Measurements from ENCODE around the gene RAP1B.

The RAP1B gene

DNA sequence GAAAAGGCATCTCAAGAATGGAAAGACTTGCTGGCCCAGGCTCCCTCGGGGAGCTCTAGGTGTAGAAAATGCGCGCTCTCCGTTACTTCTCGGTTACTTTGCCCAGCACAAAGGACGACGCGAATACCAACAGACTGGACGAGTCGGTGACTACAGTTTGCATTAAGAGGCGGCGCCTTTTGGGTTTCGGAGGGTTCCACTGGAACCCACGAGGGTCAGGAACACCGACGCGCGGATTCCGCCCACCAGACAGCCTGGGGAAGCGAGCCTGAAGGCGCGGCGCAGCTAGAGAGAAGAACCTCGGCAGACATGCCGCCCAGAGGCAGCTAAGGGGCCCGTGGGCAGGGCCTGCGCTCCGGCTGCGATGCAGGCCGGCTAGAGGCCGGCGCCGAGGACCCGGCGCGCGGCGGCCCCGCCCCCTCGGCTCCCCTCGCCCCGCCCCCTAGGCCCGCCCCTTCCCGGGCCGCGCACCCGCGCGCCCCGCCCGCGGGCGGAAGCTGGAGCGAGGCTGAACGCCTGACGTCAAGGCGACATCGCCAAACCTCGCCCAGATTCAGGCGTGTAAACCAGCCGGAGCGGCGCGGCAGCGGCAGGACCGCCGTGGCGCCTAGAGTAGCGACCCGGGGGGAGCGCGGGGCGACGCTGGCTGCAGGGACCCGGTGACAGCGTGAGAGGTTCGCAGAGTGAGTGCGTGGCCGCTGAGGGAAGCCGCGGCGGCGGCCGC lies at the start of gene RAP1B:
Gene RAP1B (plus strand): TSS at position 530 of the 724 bp plus-strand sequence. CDS start 37,826 bp downstream, outside the sequence.
- DNase-seq = peak; percentile 88
- Histone ChIP-seq H3K4me3 (ENCODE audit: low read depth, low read length) (peak within 1 kb of the TSS; percentile 92), H3K27me3 (ENCODE audit: insufficient read depth, low read depth, severe bottlenecking) (no peaks in the 10 kb centered on the region), H3K9me3 (ENCODE audit: severe bottlenecking) (no peaks in the 10 kb centered on the region), H3K36me3 (peaks cover 12% of the 10 kb centered on the region), H3K27ac (peak within 1 kb of the TSS; percentile 98)
- TF ChIP-seq, protein P1, sequence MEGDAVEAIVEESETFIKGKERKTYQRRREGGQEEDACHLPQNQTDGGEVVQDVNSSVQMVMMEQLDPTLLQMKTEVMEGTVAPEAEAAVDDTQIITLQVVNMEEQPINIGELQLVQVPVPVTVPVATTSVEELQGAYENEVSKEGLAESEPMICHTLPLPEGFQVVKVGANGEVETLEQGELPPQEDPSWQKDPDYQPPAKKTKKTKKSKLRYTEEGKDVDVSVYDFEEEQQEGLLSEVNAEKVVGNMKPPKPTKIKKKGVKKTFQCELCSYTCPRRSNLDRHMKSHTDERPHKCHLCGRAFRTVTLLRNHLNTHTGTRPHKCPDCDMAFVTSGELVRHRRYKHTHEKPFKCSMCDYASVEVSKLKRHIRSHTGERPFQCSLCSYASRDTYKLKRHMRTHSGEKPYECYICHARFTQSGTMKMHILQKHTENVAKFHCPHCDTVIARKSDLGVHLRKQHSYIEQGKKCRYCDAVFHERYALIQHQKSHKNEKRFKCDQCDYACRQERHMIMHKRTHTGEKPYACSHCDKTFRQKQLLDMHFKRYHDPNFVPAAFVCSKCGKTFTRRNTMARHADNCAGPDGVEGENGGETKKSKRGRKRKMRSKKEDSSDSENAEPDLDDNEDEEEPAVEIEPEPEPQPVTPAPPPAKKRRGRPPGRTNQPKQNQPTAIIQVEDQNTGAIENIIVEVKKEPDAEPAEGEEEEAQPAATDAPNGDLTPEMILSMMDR (IDR thresholded peaks at IDR 0.05; ENCODE audit: low read depth, low read length) = no peak

DNA sequence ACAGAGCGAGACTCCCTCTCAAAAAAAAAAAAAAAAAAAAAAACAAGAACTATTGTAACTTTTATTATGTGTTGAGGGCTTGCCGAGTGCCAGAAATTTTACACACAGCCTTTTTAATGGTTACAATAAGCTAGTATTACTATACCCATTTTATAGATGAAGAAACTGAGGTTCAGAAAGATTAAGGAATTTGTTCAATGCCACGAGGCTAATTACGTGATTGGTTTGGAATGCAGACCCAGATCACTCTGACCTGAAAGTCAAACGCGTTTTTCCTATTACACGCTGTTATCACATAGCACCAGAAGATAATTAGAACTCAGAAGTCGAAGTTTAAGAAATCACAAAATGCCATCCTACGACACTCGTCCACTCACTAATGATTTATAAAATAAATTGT lies 48.9 kb upstream of the RAP1B start:
- H3K4me3 ChIP-seq (ENCODE audit: low read depth, low read length) = no peak overlapping the region
- TF ChIP-seq, protein P1 (IDR thresholded peaks at IDR 0.05; ENCODE audit: low read depth, low read length) = no peak
- no peaks in the 10 kb centered on the region for H3K27me3 ChIP-seq (ENCODE audit: insufficient read depth, low read depth, severe bottlenecking)
- H3K27ac ChIP-seq = no peak overlapping the region
- no peaks in the 10 kb centered on the region for H3K36me3 ChIP-seq
- no peaks in the 10 kb centered on the region for H3K9me3 ChIP-seq (ENCODE audit: severe bottlenecking)
- no peak for DNase-seq

DNA sequence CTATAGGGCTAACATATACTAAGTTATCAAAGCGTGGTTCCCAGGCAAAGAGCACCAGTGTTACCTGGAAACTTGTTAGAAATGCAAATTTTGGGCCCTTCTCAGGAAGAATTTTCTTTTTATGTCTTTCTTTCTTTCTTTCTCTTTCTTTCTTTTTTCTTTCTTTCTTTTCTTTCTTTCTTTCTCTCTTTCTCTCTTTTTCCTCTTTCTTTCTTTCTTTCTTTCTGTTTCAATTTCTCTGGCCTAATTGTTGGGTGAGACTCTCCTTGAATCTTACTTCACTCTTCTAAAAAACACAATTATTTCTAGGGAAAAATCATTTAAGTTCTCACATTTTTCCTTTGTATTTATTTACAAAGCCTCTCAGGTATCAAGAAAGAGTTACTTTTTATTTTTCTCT lies 46.5 kb upstream of the RAP1B start:
- DNase-seq = no peak
- Histone ChIP-seq H3K4me3 (ENCODE audit: low read depth, low read length) (no peak overlapping the region), H3K27ac (no peak overlapping the region), H3K36me3 (no peaks in the 10 kb centered on the region), H3K27me3 (ENCODE audit: insufficient read depth, low read depth, severe bottlenecking) (no peaks in the 10 kb centered on the region), H3K9me3 (ENCODE audit: severe bottlenecking) (no peaks in the 10 kb centered on the region)
- TF ChIP-seq, protein P1 (IDR thresholded peaks at IDR 0.05; ENCODE audit: low read depth, low read length) = no peak

DNA sequence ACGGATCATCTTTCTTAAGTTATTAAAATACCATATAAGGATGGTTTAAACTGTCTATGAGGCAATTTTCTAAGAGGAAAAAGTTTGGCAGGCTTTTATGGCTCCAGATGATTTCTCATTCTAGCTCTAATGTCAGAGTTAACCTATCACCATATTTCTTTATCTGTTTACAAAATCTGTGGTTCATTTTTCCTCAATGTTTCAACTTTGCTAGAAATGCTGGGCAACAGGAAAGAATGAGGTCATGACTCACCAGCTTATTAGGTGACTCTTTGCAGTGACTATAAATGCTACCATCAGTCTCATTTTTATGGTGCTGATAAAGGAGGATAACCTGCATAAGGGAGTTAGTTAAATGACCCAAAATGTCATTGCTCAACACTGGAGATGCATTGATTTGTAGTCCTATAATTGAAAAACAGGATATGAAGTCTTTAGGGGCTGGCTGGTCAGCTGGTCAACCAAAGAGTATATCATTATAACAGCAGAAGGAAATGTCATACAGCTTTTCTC lies 45.3 kb upstream of the RAP1B start:
- H3K4me3 ChIP-seq (ENCODE audit: low read depth, low read length) = no peak overlapping the region
- TF ChIP-seq, protein P1 (IDR thresholded peaks at IDR 0.05; ENCODE audit: low read depth, low read length) = no peak
- no peak overlapping the region for H3K27ac ChIP-seq
- DNase-seq = no peak
- H3K9me3 ChIP-seq (ENCODE audit: severe bottlenecking) = no peaks in the 10 kb centered on the region
- no peaks in the 10 kb centered on the region for H3K36me3 ChIP-seq
- no peaks in the 10 kb centered on the region for H3K27me3 ChIP-seq (ENCODE audit: insufficient read depth, low read depth, severe bottlenecking)

DNA sequence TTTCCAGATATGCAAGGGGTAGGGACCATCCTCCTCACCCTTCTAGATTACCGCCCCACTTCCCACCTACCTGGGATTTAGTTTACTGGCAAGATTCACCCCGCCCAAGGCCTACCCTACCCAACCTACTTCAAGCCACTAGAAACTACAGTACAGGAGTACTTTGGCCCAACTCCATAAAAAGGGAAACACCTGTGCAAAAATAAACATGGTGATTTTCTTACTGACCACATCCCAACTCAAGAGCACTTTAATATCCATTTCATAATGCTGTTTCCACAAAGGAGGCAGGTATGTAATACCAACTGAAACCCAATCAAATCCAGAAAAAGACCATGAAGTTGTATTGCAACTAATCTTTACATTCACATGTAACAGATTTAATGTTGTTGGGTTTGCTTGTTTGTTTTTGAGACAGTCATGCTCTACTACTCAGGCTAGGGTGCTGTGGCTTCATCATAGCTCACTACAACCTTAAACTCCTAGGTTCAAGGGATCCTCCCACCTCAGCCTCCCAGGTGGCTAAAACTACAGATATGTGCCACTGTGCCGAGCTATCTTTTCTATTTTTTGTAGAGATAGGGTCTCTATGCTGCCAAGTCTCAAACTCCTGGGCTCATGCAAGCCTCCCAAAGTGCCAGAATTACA lies 41.7 kb upstream of the RAP1B start:
- H3K9me3 ChIP-seq (ENCODE audit: severe bottlenecking) = no peaks in the 10 kb centered on the region
- DNase-seq = no peak
- no peaks in the 10 kb centered on the region for H3K27me3 ChIP-seq (ENCODE audit: insufficient read depth, low read depth, severe bottlenecking)
- H3K27ac ChIP-seq = no peak overlapping the region
- no peaks in the 10 kb centered on the region for H3K36me3 ChIP-seq
- H3K4me3 ChIP-seq (ENCODE audit: low read depth, low read length) = no peak overlapping the region
- TF ChIP-seq, protein P1 (IDR thresholded peaks at IDR 0.05; ENCODE audit: low read depth, low read length) = no peak
